ENCODE measurements around the gene THAP2. TPM values are rescaled to one million over a fixed set of nuclear protein-coding genes. Genes with fewer than 3 reads are reported as not detected.

The THAP2 gene
- polyA plus RNA-seq, 1 experiment = 1.1 TPM

- POLR2A ChIA-PET = interaction anchor here (1.0 kb wide), 1 partner anchor 90 kb away, joined by 3 read pairs; the partner anchor contains the start of gene RAB21
- Histone ChIP-seq H3K27me3 (ENCODE audit: control insufficient read depth, insufficient read depth, low read length) (no peaks in the 10 kb centered on the region), H3K36me3 (ENCODE audit: control insufficient read depth, insufficient read depth, low read length) (no peaks in the 10 kb centered on the region), H3K4me3 (ENCODE audit: low read depth, low read length) (peak overlapping the region; percentile 65)
- CTCF ChIA-PET = interaction anchor here (0.9 to 2.3 kb wide), 4 partner anchors 13 to 28 kb away, joined by 5 to 7 read pairs (median 6); partner anchors contain the start of gene TMEM19
- no peak for TF ChIP-seq CTCF (IDR thresholded peaks at IDR 0.05; ENCODE audit: insufficient read depth, low read depth, low read length)
- no peak for DNase-seq (ENCODE audit: low read depth)
Measured at GRCh38 chr12:71664411-71665089, 449 bp downstream of the THAP2 start.

GRCh38 chr12:71665090-71665463 is 976 bp downstream of the THAP2 start:
- H3K27me3 ChIP-seq (ENCODE audit: control insufficient read depth, insufficient read depth, low read length) = no peaks in the 10 kb centered on the region
- no peaks in the 10 kb centered on the region for H3K36me3 ChIP-seq (ENCODE audit: control insufficient read depth, insufficient read depth, low read length)
- POLR2A ChIA-PET = interaction anchor here (1.0 kb wide), 1 partner anchor 89 kb away, joined by 3 read pairs; the partner anchor contains the start of gene RAB21
- CTCF ChIA-PET = interaction anchor here (1.6 kb wide), 1 partner anchor 12 kb away, joined by 5 read pairs; no protein-coding TSS in a partner anchor
- no peak for TF ChIP-seq CTCF (IDR thresholded peaks at IDR 0.05; ENCODE audit: insufficient read depth, low read depth, low read length)
- DNase-seq (ENCODE audit: low read depth) = no peak
- H3K4me3 ChIP-seq (ENCODE audit: low read depth, low read length) = peak overlapping the region; percentile 65

- no peak for DNase-seq (ENCODE audit: low read depth)
- Histone ChIP-seq H3K4me3 (ENCODE audit: low read depth, low read length) (no peak overlapping the region), H3K36me3 (ENCODE audit: control insufficient read depth, insufficient read depth, low read length) (no peaks in the 10 kb centered on the region), H3K27me3 (ENCODE audit: control insufficient read depth, insufficient read depth, low read length) (no peaks in the 10 kb centered on the region)
- ChIA-PET POLR2A (no interaction called here), CTCF (no interaction called here)
- no peak for TF ChIP-seq CTCF (IDR thresholded peaks at IDR 0.05; ENCODE audit: insufficient read depth, low read depth, low read length)
Measured at GRCh38 chr12:71666259-71666658, 2.2 kb downstream of the THAP2 start.

GRCh38 chr12:71671311-71671710 is 7.2 kb downstream of the THAP2 start:
- H3K36me3 ChIP-seq (ENCODE audit: control insufficient read depth, insufficient read depth, low read length) = no peaks in the 10 kb centered on the region
- POLR2A ChIA-PET = no interaction called here
- DNase-seq (ENCODE audit: low read depth) = no peak
- CTCF ChIA-PET = no interaction called here
- H3K27me3 ChIP-seq (ENCODE audit: control insufficient read depth, insufficient read depth, low read length) = no peaks in the 10 kb centered on the region
- no peak overlapping the region for H3K4me3 ChIP-seq (ENCODE audit: low read depth, low read length)
- no peak for TF ChIP-seq CTCF (IDR thresholded peaks at IDR 0.05; ENCODE audit: insufficient read depth, low read depth, low read length)

- H3K27me3 ChIP-seq (ENCODE audit: control insufficient read depth, insufficient read depth, low read length) = no peaks in the 10 kb centered on the region
- CTCF ChIA-PET = no interaction called here
- POLR2A ChIA-PET = no interaction called here
- DNase-seq (ENCODE audit: low read depth) = no peak
- no peaks in the 10 kb centered on the region for H3K36me3 ChIP-seq (ENCODE audit: control insufficient read depth, insufficient read depth, low read length)
- H3K4me3 ChIP-seq (ENCODE audit: low read depth, low read length) = no peak overlapping the region
- no peak for TF ChIP-seq CTCF (IDR thresholded peaks at IDR 0.05; ENCODE audit: insufficient read depth, low read depth, low read length)
Measured at GRCh38 chr12:71671816-71672215, 7.7 kb downstream of the THAP2 start.
